Gastroesophageal sphincter (tissue), 3 donors: ENCODE measurements around the gene PRKAR2B.

Experiments used
- POLR2A ChIP-seq, 2 donors: fragments of 450-650 bp; IDR thresholded peaks; one replicate each; pipeline ENCODE4 v1.6.1; 2017; ENCODE audit warnings: antibody characterized with exemption in 2 of 2, mild to moderate bottlenecking in 2 of 2, moderate library complexity in 1 of 2
- POLR2AphosphoS5 ChIP-seq: sonication (generic); formaldehyde crosslinking; IDR thresholded peaks from one replicate; pipeline ENCODE4 v1.6.1; 2017; ENCODE audit warnings: antibody characterized with exemption
- TF ChIP-seq, protein P1 (sequence below), 4 experiments: fragments of 200-600 bp in 2 of 4; fragments of 450-650 bp in 2 of 4; sonication (generic) in 1 of 4; IDR thresholded peaks; one replicate each; pipeline ENCODE4 v1.5.1; 2017 to 2019; ENCODE audit warnings: antibody characterized with exemption in 4 of 4, mild to moderate bottlenecking in 2 of 4, moderate library complexity in 2 of 4

- no peak for TF ChIP-seq POLR2AphosphoS5
- TF ChIP-seq, protein P1, sequence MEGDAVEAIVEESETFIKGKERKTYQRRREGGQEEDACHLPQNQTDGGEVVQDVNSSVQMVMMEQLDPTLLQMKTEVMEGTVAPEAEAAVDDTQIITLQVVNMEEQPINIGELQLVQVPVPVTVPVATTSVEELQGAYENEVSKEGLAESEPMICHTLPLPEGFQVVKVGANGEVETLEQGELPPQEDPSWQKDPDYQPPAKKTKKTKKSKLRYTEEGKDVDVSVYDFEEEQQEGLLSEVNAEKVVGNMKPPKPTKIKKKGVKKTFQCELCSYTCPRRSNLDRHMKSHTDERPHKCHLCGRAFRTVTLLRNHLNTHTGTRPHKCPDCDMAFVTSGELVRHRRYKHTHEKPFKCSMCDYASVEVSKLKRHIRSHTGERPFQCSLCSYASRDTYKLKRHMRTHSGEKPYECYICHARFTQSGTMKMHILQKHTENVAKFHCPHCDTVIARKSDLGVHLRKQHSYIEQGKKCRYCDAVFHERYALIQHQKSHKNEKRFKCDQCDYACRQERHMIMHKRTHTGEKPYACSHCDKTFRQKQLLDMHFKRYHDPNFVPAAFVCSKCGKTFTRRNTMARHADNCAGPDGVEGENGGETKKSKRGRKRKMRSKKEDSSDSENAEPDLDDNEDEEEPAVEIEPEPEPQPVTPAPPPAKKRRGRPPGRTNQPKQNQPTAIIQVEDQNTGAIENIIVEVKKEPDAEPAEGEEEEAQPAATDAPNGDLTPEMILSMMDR (IDR thresholded peaks at IDR 0.05): no peak
- TF ChIP-seq POLR2A (IDR thresholded peaks at IDR 0.05): no peak
Measured at GRCh38 chr7:107203607-107204006, 159.1 kb downstream of the PRKAR2B start.
